ENCODE results near the gene PFDN4.

The PFDN4 gene

DNA sequence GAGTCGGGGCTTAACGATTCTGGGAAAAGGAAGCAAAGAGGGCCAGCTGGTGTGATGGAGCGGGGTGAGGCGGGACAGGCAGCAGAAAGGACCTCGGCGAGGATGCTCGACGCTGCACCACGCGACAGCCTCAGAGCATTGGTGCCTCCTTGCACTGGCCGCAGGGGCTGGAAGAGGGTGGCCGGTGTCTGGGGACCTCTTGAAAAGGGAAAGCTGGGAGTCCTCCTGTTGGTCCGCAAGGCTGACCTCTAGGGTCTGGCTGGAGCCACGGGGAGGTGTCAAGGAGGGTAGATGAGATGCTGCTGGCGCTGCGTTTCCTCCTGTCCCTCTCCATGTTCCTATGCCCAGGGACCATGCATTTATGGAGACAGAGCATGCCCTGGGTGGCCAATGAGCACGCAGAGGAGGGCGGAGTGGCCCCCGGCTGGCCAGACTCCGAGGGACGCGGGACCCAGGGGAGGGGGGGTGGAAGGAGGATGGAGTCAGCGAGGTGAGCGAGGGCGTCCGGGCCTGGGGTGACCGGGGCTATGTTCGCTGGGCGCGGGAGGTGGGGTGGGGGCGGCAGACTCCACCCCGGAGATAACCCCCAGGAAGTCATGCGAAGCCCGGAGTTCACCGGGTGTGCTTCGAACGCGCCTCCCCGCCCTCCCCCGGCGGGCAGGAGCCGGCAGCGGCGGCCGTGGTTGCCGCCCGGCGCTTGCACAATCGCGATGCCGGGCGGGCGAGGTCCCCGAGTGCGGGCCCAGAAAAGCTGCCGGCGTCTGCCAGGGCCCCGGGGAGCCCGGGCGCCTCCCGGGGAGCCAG lies 34.0 kb upstream of the PFDN4 start, which contains the start of gene CYP24A1:
CYP24A1 (minus strand) TSS at position 334 of the 804 bp plus-strand sequence. CDS start 407 bp downstream, outside the sequence.
- DNase-seq = no peak

DNA sequence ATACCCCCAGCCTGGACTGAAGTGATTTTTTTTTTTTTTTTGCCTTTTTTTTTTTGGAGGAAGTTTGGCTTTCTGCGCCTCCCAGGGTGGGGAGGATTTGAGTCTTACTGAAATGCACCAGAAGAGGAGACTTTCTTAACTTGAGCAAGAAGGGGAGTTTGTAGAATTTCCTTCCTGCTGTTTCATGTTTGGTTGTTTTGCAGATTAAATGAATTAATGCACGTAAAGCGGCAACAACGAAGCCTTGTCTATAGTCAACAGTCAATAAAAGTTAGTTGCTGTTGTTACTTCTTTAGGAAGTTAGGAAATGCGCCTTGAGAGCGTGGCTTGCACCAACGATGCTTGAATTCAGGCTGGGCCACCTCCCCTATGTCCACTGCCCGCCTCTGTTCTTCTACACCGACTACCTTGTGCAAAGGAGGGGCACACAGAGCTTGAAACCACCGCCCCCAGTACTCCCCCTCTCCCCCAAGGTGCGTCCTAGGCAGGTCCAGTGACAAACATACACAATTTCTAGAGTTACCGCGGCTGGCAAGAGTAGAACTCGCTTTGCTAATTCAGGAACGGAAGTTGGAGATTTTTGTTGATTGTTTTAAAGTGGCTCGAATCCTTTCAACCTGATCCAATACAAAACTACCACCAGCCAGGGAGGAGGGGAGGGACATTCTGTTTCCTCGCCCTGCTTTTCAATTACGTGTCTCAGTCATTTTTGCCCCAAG lies 33.3 kb upstream of the PFDN4 start:
- no peak for DNase-seq

- DNase-seq = no peak
Observed at GRCh38 chr20:54176610-54177009, 31.3 kb upstream of the PFDN4 start.

GRCh38 chr20:54177378-54177777 lies 30.5 kb upstream of the PFDN4 start:
- no peak for DNase-seq

DNA sequence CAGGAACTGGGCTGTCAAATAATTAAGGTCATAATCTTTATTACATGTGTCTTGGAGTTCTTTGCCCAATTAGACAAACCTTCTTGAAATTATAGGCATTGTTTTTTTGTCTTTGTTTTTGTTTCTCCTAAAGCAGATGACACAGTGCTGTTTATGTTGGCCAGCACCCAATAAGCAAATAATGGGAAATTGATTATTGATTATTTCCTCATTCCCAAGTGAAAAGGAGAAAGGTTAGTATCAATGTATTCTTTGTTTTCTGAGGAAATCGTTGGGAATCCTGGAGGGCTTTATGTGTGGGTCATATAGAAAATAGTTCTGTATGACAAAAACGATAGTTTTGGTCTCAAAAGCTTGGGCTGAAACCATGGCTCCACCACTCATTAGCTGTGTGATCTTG lies 29.6 kb upstream of the PFDN4 start:
- DNase-seq = no peak

DNA sequence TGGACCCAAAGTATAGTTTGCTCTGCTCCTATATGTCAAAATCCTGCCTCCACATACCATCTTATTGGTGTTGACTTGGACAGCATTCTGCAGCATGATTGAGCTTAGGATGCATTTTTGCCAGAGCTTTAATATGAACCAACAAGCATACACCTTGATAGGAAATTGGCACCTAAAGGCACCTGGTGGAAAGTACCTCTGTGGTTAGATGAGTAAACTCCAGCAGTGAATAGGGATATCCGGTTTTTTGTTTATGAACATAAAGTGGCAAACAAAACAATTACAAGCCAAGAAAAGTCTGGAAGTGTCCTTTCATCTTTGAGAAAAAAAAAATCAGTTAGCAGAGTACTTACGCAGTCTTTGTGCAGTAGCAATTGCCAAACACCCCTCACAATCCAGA lies 27.9 kb upstream of the PFDN4 start:
- no peak for DNase-seq

GRCh38 chr20:54180931-54181330 lies 27.0 kb upstream of the PFDN4 start:
- DNase-seq = no peak

DNA sequence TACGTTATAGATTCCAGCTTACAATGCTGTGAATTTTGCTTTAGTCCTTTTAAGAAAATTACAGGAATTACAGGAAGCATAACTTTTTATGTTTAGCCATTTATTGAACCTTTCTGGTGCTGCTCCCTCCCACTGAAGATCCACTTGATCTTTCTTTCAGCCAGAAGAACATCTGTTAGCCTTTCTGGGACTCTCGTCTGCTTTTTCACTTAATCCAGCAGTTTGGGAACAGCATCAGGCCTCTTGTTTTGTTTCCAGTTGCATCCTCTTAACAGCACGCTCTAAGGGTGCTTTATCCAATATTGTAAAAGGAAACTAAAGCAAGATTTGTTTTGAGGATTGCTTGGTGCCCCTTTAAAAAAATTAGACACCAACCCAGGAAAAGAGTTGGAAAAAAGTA lies 23.8 kb upstream of the PFDN4 start:
- DNase-seq = no peak

DNA sequence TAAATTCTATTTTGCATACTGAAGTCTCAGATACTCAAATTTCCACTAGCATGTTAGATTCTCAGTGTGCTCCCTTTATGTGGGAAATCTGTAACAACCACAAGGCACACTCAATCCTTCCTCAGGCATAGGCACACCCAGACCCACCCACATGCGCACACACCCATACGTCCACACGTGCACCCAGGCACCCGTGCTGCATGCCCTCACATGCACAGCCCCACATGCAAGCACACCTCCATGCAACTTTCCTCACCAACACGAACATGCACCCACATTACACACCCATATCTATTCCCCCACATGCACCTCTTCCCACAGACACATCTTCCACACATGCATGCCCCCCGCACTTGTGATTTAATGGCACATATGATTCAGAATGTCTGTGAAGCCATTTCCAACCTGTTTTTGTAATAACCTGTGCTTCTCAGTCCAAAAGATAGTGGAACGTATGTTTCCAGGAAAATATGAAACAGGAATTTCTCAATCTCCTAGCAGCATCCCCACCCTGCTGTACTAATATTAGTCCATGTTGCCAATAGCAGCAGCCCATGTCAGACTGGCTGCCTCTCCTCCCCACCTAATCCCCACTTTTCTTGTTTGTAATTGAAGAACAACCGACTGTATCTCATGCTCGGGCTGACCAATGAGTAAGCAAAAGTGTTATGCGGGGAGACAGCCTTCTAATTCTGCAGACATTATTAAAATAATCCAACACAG lies 22.8 kb upstream of the PFDN4 start:
- no peak for DNase-seq

DNA sequence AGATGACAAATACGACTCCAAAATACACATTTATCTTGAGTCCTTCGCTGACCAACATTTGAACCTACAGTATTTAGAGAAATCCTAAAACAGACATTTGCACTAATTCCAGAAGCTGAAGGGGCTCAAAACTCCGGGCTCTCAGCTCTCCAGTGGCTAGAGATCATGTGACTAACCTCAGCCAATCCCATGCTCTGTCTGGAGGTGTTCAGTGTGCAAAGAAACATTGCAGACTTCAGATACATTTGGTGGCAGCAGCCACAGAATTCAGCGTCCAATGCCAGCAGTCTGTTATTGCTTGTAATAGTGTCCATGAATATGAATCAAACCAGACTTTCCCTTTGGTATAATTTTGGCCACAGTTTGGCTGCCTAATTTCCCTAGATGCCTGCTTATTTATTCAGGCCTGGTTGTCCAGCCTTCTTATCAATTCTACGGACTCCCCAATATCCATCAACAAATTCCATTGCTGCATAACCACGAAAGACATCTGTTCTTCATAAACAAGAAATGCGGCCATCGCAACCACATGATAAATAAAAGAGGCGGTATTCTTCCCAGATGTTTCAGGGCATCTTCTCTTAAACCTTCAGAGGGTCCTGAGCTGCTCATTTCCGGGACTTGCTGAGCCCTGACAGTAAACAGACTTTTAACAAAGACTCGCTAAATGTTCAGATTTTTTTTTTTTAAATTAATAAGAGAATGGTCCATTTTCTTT lies 19.6 kb upstream of the PFDN4 start:
- DNase-seq = no peak

- no peak for DNase-seq
Observed at GRCh38 chr20:54189630-54190029, 18.3 kb upstream of the PFDN4 start.

DNA sequence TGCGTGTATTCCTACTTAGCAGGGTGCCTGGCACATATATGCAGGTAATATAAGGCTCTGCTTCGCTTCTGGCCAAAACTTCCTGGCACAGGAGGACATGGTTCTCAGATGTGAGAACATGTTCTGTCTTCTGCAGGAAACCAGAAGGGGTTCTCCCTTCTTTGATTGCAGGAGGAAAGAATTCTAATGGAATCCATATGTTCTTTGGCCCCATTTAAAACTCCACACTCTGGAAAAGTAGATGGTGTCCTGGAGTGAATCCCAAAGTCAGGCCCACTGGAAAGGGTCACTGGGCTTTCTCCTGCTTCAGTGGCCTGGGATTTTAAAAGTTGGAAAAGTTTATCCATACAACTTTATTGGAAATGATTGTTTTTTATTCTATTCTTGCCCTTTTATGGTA lies 17.7 kb upstream of the PFDN4 start:
- no peak for DNase-seq

DNA sequence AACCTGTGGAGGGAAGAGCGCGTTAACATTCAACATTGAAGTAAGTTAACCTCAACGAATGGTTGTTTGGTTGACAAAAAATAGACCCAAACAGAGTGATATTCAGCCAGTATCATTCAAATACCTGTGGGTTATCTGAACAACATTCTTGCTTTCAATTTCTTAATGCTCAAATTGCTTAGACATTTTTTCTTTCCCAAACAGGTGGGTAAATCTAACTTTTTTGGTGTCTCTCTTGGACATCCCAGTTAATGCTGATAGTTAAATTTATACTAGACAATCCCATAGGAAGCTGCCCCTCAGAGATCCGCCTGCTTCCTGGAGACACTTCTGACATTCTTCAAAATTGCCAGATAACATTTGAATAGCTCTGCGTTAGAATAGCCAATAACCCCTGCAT lies 14.1 kb upstream of the PFDN4 start:
- no peak for DNase-seq

DNA sequence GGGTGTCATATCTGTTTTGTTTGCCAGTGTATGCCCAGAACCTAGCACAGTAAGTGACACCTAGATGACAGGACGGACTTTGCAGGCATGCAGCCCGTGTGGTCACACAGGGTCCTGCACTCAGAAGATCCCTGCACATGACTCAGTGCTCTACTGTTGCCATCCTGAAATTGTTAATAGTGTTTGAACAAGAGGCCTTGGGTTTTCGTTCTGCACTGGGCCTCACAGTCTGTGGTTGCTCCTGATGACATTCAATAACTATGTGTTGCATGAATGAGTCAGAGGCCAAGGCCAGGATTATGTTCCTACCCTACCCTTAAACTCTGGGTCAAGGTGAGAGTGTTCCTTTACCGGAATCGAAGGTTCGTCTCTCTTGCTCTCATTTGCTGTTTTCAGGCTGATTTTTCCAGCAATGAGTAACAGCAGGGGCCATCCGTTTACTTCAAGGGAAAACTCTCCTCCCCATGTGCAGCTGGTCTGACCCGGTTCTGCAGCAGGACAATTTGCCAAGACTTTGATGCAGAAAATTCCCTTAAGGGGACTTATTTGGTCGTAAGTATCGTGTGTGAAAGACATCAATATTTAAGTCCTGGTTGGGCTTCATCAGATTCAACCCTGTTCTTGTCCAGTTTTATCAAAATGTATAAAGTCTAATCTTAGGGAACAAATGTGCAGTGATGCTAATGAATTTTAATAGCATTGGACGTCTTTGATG lies 13.0 kb upstream of the PFDN4 start:
- no peak for DNase-seq

- no peak for DNase-seq
Observed at GRCh38 chr20:54195483-54196472, 12.1 kb upstream of the PFDN4 start.

GRCh38 chr20:54197621-54198604 lies 10.0 kb upstream of the PFDN4 start:
- DNase-seq = no peak

- DNase-seq = no peak
Observed at GRCh38 chr20:54199283-54199682, 8.6 kb upstream of the PFDN4 start.

DNA sequence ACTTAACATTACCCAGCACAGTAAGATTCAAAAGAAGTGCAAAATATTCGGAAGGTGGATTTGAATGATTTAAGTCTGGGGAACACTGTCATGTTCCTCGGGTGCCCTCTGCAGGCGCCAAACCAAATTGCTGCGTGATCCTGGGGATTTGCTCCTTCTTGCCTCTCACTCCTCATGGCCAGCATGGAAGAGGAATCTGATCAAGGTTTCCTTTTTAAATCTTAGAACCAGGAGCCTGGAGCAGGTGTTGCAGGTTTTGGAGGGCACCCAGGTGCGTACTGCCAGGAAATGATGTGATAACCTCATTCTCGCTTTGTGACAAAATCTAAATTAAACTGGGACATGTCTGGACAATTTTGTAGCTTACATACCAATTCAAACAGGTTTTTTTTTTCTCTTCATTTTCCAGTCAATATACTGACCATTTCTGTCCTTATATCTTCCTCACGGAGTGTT lies 8.1 kb upstream of the PFDN4 start:
- peak; percentile 11 to 61 (median 41) for DNase-seq

DNA sequence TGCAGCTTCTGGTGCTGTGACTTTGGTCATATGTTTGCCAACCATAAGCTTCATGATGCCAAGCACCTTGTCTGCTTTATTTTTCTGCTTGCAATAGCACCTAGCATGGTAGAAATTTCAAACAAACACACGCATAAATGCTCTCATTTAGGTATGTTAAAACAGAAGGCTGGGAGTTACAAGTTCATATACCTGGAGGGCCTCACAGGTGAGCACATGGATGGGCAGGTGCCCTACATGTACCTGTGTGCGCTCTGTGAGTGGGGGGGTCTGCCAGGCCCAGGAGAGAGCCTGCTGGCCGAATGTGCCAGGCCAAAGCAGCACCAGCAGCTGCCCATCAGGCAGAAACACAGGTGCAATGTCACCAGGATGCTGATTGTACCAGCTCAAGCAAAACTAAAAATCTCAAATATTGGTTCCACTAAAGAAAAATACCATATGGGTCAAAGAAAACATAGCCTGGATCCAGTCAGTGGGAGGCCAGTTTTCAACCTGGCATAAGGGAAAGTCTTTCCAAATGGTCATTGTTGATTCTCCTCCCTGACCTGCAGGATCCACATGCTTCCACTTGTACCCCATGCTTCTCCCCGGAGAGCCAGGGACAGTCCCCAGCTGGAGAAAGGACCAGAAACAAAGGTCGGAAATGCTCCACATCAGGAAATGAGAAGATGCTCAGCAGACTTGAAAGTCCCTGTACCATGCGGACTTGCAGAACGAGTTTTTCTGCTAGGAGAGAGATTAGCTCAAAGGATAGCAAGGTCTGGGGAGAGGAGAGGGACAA lies 7.2 kb upstream of the PFDN4 start:
- no peak for DNase-seq
